ENCODE results near the gene NR1D2.

DNA sequence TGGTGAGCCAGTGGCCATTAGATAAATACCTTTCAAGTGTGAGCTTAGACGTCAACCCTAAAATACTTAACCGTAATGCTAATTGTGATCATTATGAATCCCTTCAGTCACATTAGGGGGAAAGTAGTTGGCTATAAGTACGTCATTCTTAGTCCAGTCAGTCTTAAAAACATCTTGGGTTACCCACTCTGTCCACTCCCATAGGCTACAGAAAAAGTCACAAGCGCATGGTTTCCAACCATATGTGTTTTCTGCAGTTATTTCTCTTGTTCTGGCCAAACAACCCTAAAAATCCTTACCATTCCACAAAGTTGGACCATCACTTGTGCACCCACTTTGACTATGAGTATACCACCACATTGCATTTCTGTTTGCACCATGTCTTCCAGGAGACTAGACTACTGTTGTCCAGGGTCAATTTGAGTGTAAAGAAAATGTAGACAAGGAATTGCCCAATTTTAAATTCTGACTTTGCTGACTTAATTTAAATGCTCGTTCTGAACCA lies 24.9 kb upstream of the NR1D2 start:
- TF ChIP-seq ZNF768 (tag by site-specific recombination; IDR thresholded peaks at IDR 0.05) (no peak), ZNF416 (tag by site-specific recombination; IDR thresholded peaks at IDR 0.05) (no peak), YY1 (tag by site-specific recombination; IDR thresholded peaks at IDR 0.05) (no peak)
- TF ChIP-seq, protein P1, sequence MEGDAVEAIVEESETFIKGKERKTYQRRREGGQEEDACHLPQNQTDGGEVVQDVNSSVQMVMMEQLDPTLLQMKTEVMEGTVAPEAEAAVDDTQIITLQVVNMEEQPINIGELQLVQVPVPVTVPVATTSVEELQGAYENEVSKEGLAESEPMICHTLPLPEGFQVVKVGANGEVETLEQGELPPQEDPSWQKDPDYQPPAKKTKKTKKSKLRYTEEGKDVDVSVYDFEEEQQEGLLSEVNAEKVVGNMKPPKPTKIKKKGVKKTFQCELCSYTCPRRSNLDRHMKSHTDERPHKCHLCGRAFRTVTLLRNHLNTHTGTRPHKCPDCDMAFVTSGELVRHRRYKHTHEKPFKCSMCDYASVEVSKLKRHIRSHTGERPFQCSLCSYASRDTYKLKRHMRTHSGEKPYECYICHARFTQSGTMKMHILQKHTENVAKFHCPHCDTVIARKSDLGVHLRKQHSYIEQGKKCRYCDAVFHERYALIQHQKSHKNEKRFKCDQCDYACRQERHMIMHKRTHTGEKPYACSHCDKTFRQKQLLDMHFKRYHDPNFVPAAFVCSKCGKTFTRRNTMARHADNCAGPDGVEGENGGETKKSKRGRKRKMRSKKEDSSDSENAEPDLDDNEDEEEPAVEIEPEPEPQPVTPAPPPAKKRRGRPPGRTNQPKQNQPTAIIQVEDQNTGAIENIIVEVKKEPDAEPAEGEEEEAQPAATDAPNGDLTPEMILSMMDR (tag by site-specific recombination; IDR thresholded peaks at IDR 0.05) = no peak

Data from HEK293 (cell line).